Activated naive CD4-positive, alpha-beta T cell treated with anti-CD3 and anti-CD28 coated beads for 36 hours (primary cell): ENCODE measurements around the gene ULK4. TPM values are rescaled to one million over a fixed set of nuclear protein-coding genes. Genes with fewer than 3 reads are reported as not detected.
A peak's percentile ranks its signal among the peaks of the same experiment; 100 is the strongest.
"Not testable (repeated sequence)": the region's sequence is repeated elsewhere in the genome, so short reads cannot be mapped to it uniquely, and the experiment has no call there.

Source experiments
- CTCF ChIA-PET: fragments of 350-600 bp; sonication (Branson Sonifier 250); formaldehyde crosslinking; loops from one replicate; lab custom pipeline; 2021; ENCODE audit warnings: antibody characterized with exemption; lab: Charles Lee
- DNase-seq: peaks from one replicate; pipeline ENCODE4 v3.0.0-alpha.2; 2020
- H3K27ac Mint-ChIP-seq: one replicate; pipeline ENCODE4 v1.8.0; 2021; ENCODE audit warnings: mild to moderate bottlenecking, mixed read lengths
- H3K27me3 Mint-ChIP-seq: one replicate; pipeline ENCODE4 v1.8.0; 2021; ENCODE audit warnings: low read depth, mixed read lengths
- H3K36me3 Mint-ChIP-seq: one replicate; pipeline ENCODE4 v1.8.0; 2021; ENCODE audit warnings: low read depth, mixed read lengths
- H3K4me1 Mint-ChIP-seq: one replicate; pipeline ENCODE4 v1.8.0; 2021; ENCODE audit warnings: low read depth, mixed read lengths
- H3K4me3 Mint-ChIP-seq: one replicate; pipeline ENCODE4 v1.8.0; 2021; ENCODE audit warnings: mild to moderate bottlenecking, moderate library complexity, mixed read lengths
- H3K9me3 Mint-ChIP-seq: one replicate; pipeline ENCODE4 v1.8.0; 2021; ENCODE audit warnings: mixed read lengths
- intact Hi-C: fragments of 100-400 bp; cut with micrococcal nuclease; formaldehyde crosslinking; loops from one replicate; pipeline ENCODE4 v1.15.1; 2023
- total RNA-seq, 2 experiments: library from RNA; stranded (reverse); gene quantifications; one replicate each; pipeline ENCODE4 v1.2.3, GENCODE V29; 2021

ULK4 gene
- total RNA-seq, 2 experiments from 2014 or later = 8.5 to 9.1 TPM

DNA sequence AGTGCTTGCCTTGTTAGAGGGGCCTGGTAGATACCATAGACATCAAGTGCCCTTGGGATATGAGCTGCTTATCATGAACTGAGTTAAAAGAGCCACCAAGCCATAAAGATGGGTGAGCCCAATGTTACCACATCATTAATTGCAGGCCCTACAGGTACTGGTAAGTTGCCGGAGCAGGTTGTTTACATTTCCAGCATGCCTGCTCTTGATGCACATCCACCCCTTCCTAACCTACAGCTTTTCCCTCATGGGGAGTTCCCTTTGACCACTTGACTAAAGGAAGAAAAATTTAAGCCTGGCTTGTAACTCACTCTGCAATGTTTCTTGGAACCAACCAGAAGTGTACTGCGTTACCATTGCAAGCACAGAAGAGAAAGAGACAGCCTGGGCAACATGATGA lies 24.7 kb upstream of the ULK4 start:
- no peaks in the 10 kb centered on the region for H3K27me3 Mint-ChIP-seq
- no peaks in the 10 kb centered on the region for H3K9me3 Mint-ChIP-seq
- no peak for DNase-seq
- CTCF ChIA-PET = interaction anchor here (0.7 kb wide), 1 partner anchor 98 kb away, joined by 3 read pairs; no protein-coding TSS in a partner anchor
- H3K36me3 Mint-ChIP-seq = no peaks in the 10 kb centered on the region
- intact Hi-C loops = no loop called here
- H3K27ac Mint-ChIP-seq = no peak overlapping the region
- H3K4me1 Mint-ChIP-seq = no peaks in the 10 kb centered on the region
- no peak overlapping the region for H3K4me3 Mint-ChIP-seq

GRCh38 chr3:41985018-41985417 lies 23.1 kb upstream of the ULK4 start:
- no peaks in the 10 kb centered on the region for H3K4me1 Mint-ChIP-seq
- H3K9me3 Mint-ChIP-seq = no peaks in the 10 kb centered on the region
- CTCF ChIA-PET = interaction anchor here (1.0 kb wide), 1 partner anchor 114 kb away, joined by 3 read pairs; no protein-coding TSS in a partner anchor
- H3K27ac Mint-ChIP-seq = no peak overlapping the region
- H3K27me3 Mint-ChIP-seq = no peaks in the 10 kb centered on the region
- no peaks in the 10 kb centered on the region for H3K36me3 Mint-ChIP-seq
- DNase-seq = no peak
- intact Hi-C loops = no loop called here
- H3K4me3 Mint-ChIP-seq = no peak overlapping the region

DNA sequence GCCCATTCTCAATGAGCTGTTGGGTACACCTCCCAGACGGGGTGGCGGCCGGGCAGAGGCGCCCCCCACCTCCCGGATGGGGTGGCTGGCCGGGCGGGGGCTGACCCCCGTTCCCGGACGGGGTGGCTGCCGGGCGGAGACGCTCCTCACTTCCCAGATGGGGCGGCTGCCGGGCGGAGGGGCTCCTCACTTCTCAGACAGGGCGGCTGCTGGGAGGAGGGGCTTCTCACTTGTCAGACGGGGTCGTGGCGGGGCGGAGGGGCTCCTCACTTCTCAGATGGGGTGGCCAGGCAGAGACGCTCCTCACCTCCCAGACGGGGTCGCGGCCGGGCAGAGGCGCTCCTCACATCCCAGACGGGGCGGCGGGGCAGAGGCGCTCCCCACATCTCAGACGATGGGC lies 21.2 kb upstream of the ULK4 start:
- H3K4me1 Mint-ChIP-seq, H3K27me3 Mint-ChIP-seq, H3K9me3 Mint-ChIP-seq, H3K4me3 Mint-ChIP-seq, DNase-seq, H3K36me3 Mint-ChIP-seq, CTCF ChIA-PET, H3K27ac Mint-ChIP-seq, intact Hi-C loops: not testable (repeated sequence)

DNA sequence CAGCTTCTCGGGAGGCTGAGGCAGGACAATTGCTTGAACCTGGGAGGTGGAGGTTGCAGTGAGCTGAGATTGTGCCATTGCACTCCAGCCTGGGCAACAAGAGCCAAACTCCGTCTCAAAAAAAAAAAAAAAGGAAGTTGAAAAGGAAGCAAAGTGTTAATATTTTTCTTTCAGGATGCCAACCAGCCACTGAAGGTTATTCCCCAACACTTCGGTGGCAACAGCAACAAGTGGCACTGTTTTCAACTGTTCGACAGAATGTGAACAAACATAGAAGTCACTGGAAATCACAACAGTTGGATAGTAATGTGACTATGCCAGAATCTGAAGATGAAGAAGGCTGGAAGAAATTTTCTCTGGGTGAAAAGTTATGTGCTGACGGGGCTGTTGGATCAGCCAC lies 15.5 kb upstream of the ULK4 start:
- H3K4me3 Mint-ChIP-seq, H3K27ac Mint-ChIP-seq, H3K9me3 Mint-ChIP-seq, H3K36me3 Mint-ChIP-seq, DNase-seq, H3K27me3 Mint-ChIP-seq, H3K4me1 Mint-ChIP-seq, intact Hi-C loops: not testable (repeated sequence)
- CTCF ChIA-PET = interaction anchor here (1.2 kb wide), 1 partner anchor 122 kb away, joined by 3 read pairs; no protein-coding TSS in a partner anchor

DNA sequence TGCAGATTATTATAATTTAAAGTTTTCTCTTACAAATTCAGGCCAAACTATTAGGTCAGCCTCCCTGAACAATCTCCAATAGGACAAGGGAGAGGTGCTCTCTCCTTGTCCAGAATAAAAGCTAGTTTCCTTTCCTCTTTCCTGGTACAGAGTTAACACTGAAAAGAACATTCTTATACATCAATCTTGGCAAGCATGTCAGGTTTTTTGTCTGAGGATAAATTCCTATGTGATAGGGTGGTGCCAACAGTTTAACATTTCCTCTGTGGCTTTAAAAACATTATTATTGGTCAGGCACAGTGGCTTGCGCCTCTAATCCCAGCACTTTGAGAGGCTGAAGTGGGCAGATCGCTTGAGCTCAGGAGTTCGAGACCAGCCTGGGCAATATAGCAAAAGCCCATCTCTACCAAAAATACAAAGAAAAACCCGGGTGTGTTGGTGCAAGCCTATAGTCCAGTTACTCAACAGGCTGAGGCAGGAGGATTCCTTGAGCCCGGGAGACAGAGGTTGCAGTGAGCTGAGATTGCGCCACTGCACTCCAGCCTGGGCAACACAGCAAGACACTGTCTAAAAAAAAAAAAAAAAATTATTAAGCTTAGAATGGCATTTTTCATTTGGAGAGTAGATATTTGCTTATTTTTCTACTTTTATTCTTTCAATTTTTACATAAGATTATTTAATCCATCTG lies 13.7 kb upstream of the ULK4 start:
- H3K27me3 Mint-ChIP-seq = peaks cover 2% of the 10 kb centered on the region
- DNase-seq = no peak
- H3K4me3 Mint-ChIP-seq = no peak overlapping the region
- intact Hi-C loops = no loop called here
- CTCF ChIA-PET = no interaction called here
- no peaks in the 10 kb centered on the region for H3K36me3 Mint-ChIP-seq
- no peaks in the 10 kb centered on the region for H3K4me1 Mint-ChIP-seq
- H3K9me3 Mint-ChIP-seq = peaks cover 2% of the 10 kb centered on the region
- no peak overlapping the region for H3K27ac Mint-ChIP-seq

- Mint-ChIP-seq H3K36me3 (no peaks in the 10 kb centered on the region), H3K27me3 (peaks cover 2% of the 10 kb centered on the region), H3K4me3 (no peak overlapping the region), H3K27ac (no peak overlapping the region), H3K4me1 (no peaks in the 10 kb centered on the region), H3K9me3 (peaks cover 2% of the 10 kb centered on the region)
- CTCF ChIA-PET = no interaction called here
- DNase-seq = no peak
- intact Hi-C loops = no loop called here
Observed at GRCh38 chr3:41974223-41974622, 12.3 kb upstream of the ULK4 start.

DNA sequence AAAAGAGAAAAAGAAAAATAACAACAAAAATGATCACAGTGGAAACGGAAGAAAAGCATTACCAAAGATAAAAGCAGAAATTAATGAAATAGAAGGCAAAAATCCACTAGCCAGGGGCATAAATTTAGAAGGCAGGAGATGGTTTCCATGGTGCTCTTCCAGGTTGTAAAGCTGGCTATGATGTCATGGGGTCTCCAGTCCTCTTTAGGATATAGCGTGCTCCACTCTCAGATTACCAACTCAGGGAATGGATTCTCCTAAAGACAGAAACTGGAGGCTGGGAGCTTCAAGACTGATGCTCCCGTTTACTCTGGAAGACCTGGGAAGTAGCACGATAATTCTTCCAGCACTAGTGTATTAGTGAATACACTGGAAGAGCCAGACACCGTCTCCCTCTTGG lies 10.9 kb upstream of the ULK4 start:
- Mint-ChIP-seq H3K4me1 (no peaks in the 10 kb centered on the region), H3K27ac (no peak overlapping the region), H3K27me3 (peaks cover 2% of the 10 kb centered on the region), H3K36me3 (no peaks in the 10 kb centered on the region), H3K4me3 (no peak overlapping the region), H3K9me3 (peaks cover 2% of the 10 kb centered on the region)
- intact Hi-C loops = no loop called here
- no peak for DNase-seq
- CTCF ChIA-PET = no interaction called here

GRCh38 chr3:41966206-41966605 lies 4.3 kb upstream of the ULK4 start:
- Mint-ChIP-seq H3K9me3 (no peaks in the 10 kb centered on the region), H3K27ac (no peak overlapping the region), H3K4me3 (no peak overlapping the region), H3K4me1 (peaks cover 4% of the 10 kb centered on the region), H3K27me3 (no peaks in the 10 kb centered on the region), H3K36me3 (no peaks in the 10 kb centered on the region)
- CTCF ChIA-PET = no interaction called here
- DNase-seq = no peak
- intact Hi-C loops = no loop called here

DNA sequence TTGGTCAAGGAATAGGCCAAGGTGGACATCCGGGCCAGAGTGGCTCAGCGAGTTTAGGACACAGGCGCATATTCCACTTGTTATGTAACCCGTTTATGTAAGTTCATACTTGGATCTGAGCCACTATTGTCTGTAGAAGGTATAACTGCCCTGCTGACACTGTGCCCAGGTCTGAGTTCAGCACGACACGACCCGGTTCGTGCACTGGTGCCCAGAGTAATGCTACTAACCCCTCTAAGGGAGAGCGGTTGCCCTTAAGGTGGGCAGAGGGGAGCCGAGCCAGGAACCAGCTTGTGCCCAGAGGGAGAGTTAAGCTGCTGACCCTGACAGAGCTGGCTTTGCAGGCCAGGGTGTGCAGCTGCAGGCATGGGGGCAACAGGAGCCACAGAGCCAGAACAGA lies 1.9 kb upstream of the ULK4 start:
- intact Hi-C loops = loop anchor here (5.0 kb wide), 3 partner anchors 618 to 767 kb away; partner anchors contain the start of genes CTNNB1, NKTR and SEC22C
- Mint-ChIP-seq H3K9me3 (no peaks in the 10 kb centered on the region), H3K4me1 (peaks cover 13% of the 10 kb centered on the region), H3K4me3 (no peak overlapping the region), H3K27me3 (no peaks in the 10 kb centered on the region), H3K36me3 (no peaks in the 10 kb centered on the region), H3K27ac (no peak overlapping the region)
- CTCF ChIA-PET = no interaction called here
- no peak for DNase-seq

DNA sequence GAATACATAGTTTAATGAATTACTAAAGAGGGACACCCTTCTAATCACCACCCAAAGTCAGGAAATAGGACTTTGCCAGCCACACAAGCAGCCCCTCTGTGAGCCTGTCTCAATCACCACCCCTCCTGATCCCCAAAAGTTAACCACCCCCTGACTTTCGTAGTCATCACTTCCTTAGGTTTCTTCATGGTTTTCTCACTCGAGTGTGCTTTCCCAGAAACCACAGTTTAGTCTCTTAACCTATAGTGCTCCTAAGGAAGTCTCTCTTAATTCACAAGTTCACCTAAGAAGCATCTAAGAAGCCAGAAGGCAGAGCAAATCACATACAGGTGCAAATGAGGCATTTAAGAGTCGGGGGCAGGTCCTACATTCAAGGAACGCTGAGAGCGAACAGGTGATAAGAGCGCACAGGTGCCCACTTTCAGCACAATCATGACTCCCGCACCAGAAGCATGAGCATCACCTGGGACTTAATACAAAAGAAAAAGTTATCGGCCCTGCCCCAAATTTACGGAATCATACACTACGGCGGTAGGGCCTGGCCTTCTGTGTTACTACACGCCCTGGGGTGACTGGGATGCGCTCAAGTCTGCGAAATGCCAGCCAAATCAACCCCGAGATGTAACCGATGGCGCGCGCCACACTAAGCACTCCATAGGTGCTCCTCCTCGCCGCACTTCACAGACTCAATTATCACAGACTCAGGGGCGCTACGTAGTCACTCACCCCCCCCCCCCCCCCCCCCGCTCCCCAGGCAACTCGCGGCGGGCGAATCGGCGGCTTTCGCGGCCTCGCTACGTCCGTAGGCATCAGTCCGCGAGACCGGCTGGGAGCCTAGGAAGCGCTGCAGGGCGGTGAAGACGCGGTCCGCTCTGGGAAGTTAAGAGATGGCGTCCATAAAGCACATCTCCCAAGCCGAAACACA lies 815 bp downstream of the ULK4 start:
- H3K27ac Mint-ChIP-seq = peak overlapping the region; percentile 87
- intact Hi-C loops = loop anchor here (1.0 to 5.0 kb wide), 4 partner anchors 132 to 764 kb away; partner anchors contain the start of genes CTNNB1, NKTR and SEC22C
- peak overlapping the region; percentile 99 for H3K4me3 Mint-ChIP-seq
- H3K9me3 Mint-ChIP-seq = no peaks in the 10 kb centered on the region
- peaks cover 13% of the 10 kb centered on the region for H3K4me1 Mint-ChIP-seq
- H3K36me3 Mint-ChIP-seq = no peaks in the 10 kb centered on the region
- CTCF ChIA-PET = no interaction called here
- DNase-seq = peak; percentile 54
- no peaks in the 10 kb centered on the region for H3K27me3 Mint-ChIP-seq

- Mint-ChIP-seq H3K9me3 (no peaks in the 10 kb centered on the region), H3K36me3 (peaks cover 8% of the 10 kb centered on the region), H3K27me3 (no peaks in the 10 kb centered on the region), H3K4me1 (peaks cover 9% of the 10 kb centered on the region), H3K4me3 (no peak overlapping the region), H3K27ac (no peak overlapping the region)
- no peak for DNase-seq
- CTCF ChIA-PET = no interaction called here
- intact Hi-C loops = no loop called here
Observed at GRCh38 chr3:41956574-41956973, 5.3 kb downstream of the ULK4 start.

GRCh38 chr3:41955192-41955591 lies 6.7 kb downstream of the ULK4 start:
- H3K27me3 Mint-ChIP-seq = no peaks in the 10 kb centered on the region
- peaks cover 8% of the 10 kb centered on the region for H3K36me3 Mint-ChIP-seq
- intact Hi-C loops = no loop called here
- H3K9me3 Mint-ChIP-seq = no peaks in the 10 kb centered on the region
- H3K27ac Mint-ChIP-seq = no peak overlapping the region
- CTCF ChIA-PET = no interaction called here
- no peak overlapping the region for H3K4me3 Mint-ChIP-seq
- no peak for DNase-seq
- H3K4me1 Mint-ChIP-seq = peaks cover 1% of the 10 kb centered on the region
